Right lobe of liver (tissue), 6 donors: ENCODE measurements around the gene TECPR1. TPM values are rescaled to one million over a fixed set of nuclear protein-coding genes. Genes with fewer than 3 reads are reported as not detected.

Experiments used
- ATAC-seq, 4 donors: fragments of 200-7000 bp; cut with Tn5 transposase; one replicate each; pipeline ENCODE4 v1.9.1; 2020; ENCODE audit warnings: mild to moderate bottlenecking in 4 of 4, moderate library complexity in 4 of 4
- DNase-seq, 3 donors: peaks; one replicate each; pipeline ENCODE4 v3.0.0-alpha.2; 2020
- H3K27ac ChIP-seq, 3 donors: fragments of 200-600 bp; one replicate each; pipeline ENCODE4 v1.8.0; 2022
- H3K27me3 ChIP-seq, 2 donors: fragments of 200-600 bp; one replicate each; pipeline ENCODE4 v1.8.0; 2022
- H3K36me3 ChIP-seq, 4 donors: fragments of 200-600 bp; sonication (generic) in 1 of 4; one replicate each; pipeline versions ENCODE4 v1.5.1 to v1.8.0; 2017 to 2022; ENCODE audit warnings: control low read depth in 1 of 4
- H3K4me1 ChIP-seq, 4 donors: fragments of 200-600 bp; sonication (generic) in 1 of 4; one replicate each; pipeline versions ENCODE4 v1.5.1 to v1.8.0; 2017 to 2022; ENCODE audit warnings: control low read depth in 1 of 4
- H3K4me3 ChIP-seq, 3 donors: fragments of 200-600 bp; one replicate each; pipeline ENCODE4 v1.8.0; 2022
- H3K9me3 ChIP-seq, 4 donors: fragments of 200-600 bp; sonication (generic) in 1 of 4; one replicate each; pipeline versions ENCODE4 v1.5.1 to v1.8.0; 2017 to 2022; ENCODE audit warnings: control low read depth in 1 of 4
- CTCF ChIP-seq, 4 donors: fragments of 200-600 bp in 3 of 4; fragments of 450-650 bp in 1 of 4; IDR thresholded peaks; one replicate each; pipeline versions ENCODE4 v1.5.1 to v1.8.0; 2016 to 2022; ENCODE audit warnings: antibody characterized with exemption in 4 of 4, mild to moderate bottlenecking in 2 of 4
- POLR2A ChIP-seq: fragments of 450-650 bp; IDR thresholded peaks from one replicate; pipeline ENCODE4 v1.6.1; 2017; ENCODE audit warnings: antibody characterized with exemption, mild to moderate bottlenecking
- WGBS: methylation state at CpG from one replicate; pipeline ENCODE4 v1.1.6; 2018; ENCODE audit warnings: low coverage, low lambda C conversion rate; ENCODE audit not compliant: insufficient coverage; ENCODE audit errors: missing lambda C conversion rate; 5-methylcytosine and 5-hydroxymethylcytosine counted together
- intact Hi-C, 2 donors: fragments of 100-400 bp; cut with DNase I; formaldehyde crosslinking; loops; one replicate each; pipeline versions ENCODE4 v1.11.2 to v1.14.1; 2022
- total RNA-seq, 6 experiments: library from RNA; depleted of rRNA in 2 of 6; stranded (reverse); fragments of >200 nt in 2 of 6; fragmentation: NEBNext Ultra II Directional in 3 of 6; extraction: Animal tissue kit (Norgen Biotek cat#: 25700) in 3 of 6; gene quantifications; one replicate each; pipeline versions ENCODE4 v1.1.0 to v1.2.4, GENCODE V29; 2016 to 2023
- donor health status: DM: no; HTN: yes; CAD: no.
- donor health status: DM: no; HTN: no; CAD: no.
- donor health status: DM: no; HTN: no; CAD: no.
- donor health status: DM: no; HTN: yes; CAD: no.
- donor health status: DM: no; HTN: yes; CAD: no.

TECPR1 gene
- total RNA-seq, 6 experiments from 2014 or later: 9.4 to 14.9 (median 12.4) TPM

- intact Hi-C loops: loop anchor here in 1 of 2 donors (10.0 kb wide), 1 partner anchor 112 kb away; the partner anchor contains the start of gene BAIAP2L1
- no peaks in the 10 kb centered on the region for H3K27me3 ChIP-seq
- H3K4me1 ChIP-seq: no peaks in the 10 kb centered on the region
- no peak overlapping the region for H3K4me3 ChIP-seq
- H3K27ac ChIP-seq: no peak overlapping the region
- H3K36me3 ChIP-seq: peaks cover 0 to 38% (median 21%) of the 10 kb centered on the region in 4 donors
- TF ChIP-seq POLR2A (no peak), CTCF (IDR thresholded peaks at IDR 0.05) (no peak)
- no peaks in the 10 kb centered on the region for H3K9me3 ChIP-seq
- ATAC-seq: no peak
- 72% methylated on average over 16 of the region's 17 CpGs for WGBS
- DNase-seq: no peak
Observed at GRCh38 chr7:98293265-98293664, 41.2 kb upstream of the TECPR1 start.

- intact Hi-C loops: loop anchor here in 1 of 2 donors (10.0 kb wide), 1 partner anchor 113 kb away; the partner anchor contains the start of gene BAIAP2L1
- peaks cover 0 to 13% (median under 1%) of the 10 kb centered on the region in 4 donors for H3K4me1 ChIP-seq
- no peaks in the 10 kb centered on the region for H3K9me3 ChIP-seq
- no peak for TF ChIP-seq POLR2A
- no peak for TF ChIP-seq CTCF (IDR thresholded peaks at IDR 0.05)
- H3K36me3 ChIP-seq: peaks cover 0 to 39% (median 21%) of the 10 kb centered on the region in 4 donors
- no peak overlapping the region for H3K27ac ChIP-seq
- DNase-seq (no peak), ATAC-seq (no peak)
- H3K4me3 ChIP-seq: no peak overlapping the region
- WGBS: no CpG with 5 or more reads among the region's 7 CpGs
- no peaks in the 10 kb centered on the region for H3K27me3 ChIP-seq
Observed at GRCh38 chr7:98291717-98292116, 39.7 kb upstream of the TECPR1 start.

- intact Hi-C loops: no loop called here
- peaks cover 0 to 37% (median 12%) of the 10 kb centered on the region in 4 donors for H3K4me1 ChIP-seq
- 65% methylated on average over 2 of the region's 4 CpGs for WGBS
- no peak overlapping the region for H3K4me3 ChIP-seq
- no peaks in the 10 kb centered on the region for H3K27me3 ChIP-seq
- TF ChIP-seq POLR2A (no peak), CTCF (IDR thresholded peaks at IDR 0.05) (no peak)
- peak overlapping the region in 1 of 3 donors; percentile 40 for H3K27ac ChIP-seq
- DNase-seq (no peak), ATAC-seq (no peak)
- peaks cover 0 to 39% (median 21%) of the 10 kb centered on the region in 4 donors for H3K36me3 ChIP-seq
- H3K9me3 ChIP-seq: no peaks in the 10 kb centered on the region
Observed at GRCh38 chr7:98289333-98289875, 37.4 kb upstream of the TECPR1 start.

GRCh38 chr7:98288064-98288823 is 36.2 kb upstream of the TECPR1 start:
- TF ChIP-seq POLR2A (no peak), CTCF (IDR thresholded peaks at IDR 0.05) (no peak)
- H3K9me3 ChIP-seq: no peaks in the 10 kb centered on the region
- no peaks in the 10 kb centered on the region for H3K27me3 ChIP-seq
- intact Hi-C loops: no loop called here
- peaks cover 0 to 48% (median 18%) of the 10 kb centered on the region in 4 donors for H3K4me1 ChIP-seq
- peaks cover 0 to 30% (median 17%) of the 10 kb centered on the region in 4 donors for H3K36me3 ChIP-seq
- WGBS: 70% methylated on average over 4 of the region's 12 CpGs
- DNase-seq (no peak), ATAC-seq (no peak)
- no peak overlapping the region for H3K4me3 ChIP-seq
- H3K27ac ChIP-seq: no peak overlapping the region
